Stimulated activated effector memory CD8-positive, alpha-beta T cell treated with anti-CD3 and anti-CD28 coated beads, Interleukin-12 subunit alpha, Interleukin-12 subunit beta, amount 100 ng/mL, for 72 hours (primary cell): ENCODE measurements around the gene FSD2.
A peak's percentile ranks its signal among the peaks of the same experiment; 100 is the strongest.
"Not testable (repeated sequence)": the region's sequence is repeated elsewhere in the genome, so short reads cannot be mapped to it uniquely, and the experiment has no call there.

Experiments
- ATAC-seq: fragments of 150-1000 bp; cut with Tn5 transposase; 2 replicates; pipeline ENCODE4 v1.10.0; 2021
- DNase-seq, 2 donors: peaks; one replicate each; pipeline ENCODE4 v3.0.0; 2021 to 2022; ENCODE audit warnings: low spot score in 2 of 2
- H3K27ac Mint-ChIP-seq: one replicate; pipeline ENCODE4 v1.8.0; 2022; ENCODE audit warnings: mild to moderate bottlenecking, mixed read lengths
- H3K36me3 Mint-ChIP-seq: one replicate; pipeline ENCODE4 v1.8.0; 2022; ENCODE audit warnings: mild to moderate bottlenecking, mixed read lengths
- H3K4me1 Mint-ChIP-seq: one replicate; pipeline ENCODE4 v1.8.0; 2022; ENCODE audit warnings: mixed read lengths
- H3K4me3 Mint-ChIP-seq: one replicate; pipeline ENCODE4 v1.8.0; 2022; ENCODE audit warnings: mild to moderate bottlenecking, mixed read lengths
- H3K9me3 Mint-ChIP-seq: one replicate; pipeline ENCODE4 v1.8.0; 2022; ENCODE audit warnings: mixed read lengths

FSD2 gene

DNA sequence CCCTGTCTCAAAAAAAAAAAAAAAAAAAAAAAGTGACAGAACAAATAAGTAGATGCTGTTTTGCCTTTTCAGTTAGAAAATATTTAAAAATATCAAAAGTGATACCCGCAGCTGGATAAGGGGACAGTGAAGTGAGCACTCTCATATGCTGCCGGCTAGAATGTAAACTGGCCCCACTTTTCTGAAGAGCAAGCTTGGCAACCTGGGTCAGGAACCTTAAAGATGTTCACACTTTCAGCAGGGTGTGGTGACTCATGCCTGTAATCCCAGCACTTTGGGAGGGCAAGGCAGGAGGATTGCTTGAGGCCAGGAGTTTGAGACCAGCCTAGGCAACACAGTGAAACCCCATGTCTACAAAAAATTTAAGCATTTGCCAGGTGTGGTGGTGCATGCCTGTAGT lies 17.4 kb downstream of the FSD2 start:
- no peaks in the 10 kb centered on the region for H3K36me3 Mint-ChIP-seq
- no peak overlapping the region for H3K4me3 Mint-ChIP-seq
- no peak for DNase-seq
- H3K9me3 Mint-ChIP-seq = no peaks in the 10 kb centered on the region
- ATAC-seq = no peak
- no peaks in the 10 kb centered on the region for H3K4me1 Mint-ChIP-seq
- H3K27ac Mint-ChIP-seq = no peak overlapping the region

DNA sequence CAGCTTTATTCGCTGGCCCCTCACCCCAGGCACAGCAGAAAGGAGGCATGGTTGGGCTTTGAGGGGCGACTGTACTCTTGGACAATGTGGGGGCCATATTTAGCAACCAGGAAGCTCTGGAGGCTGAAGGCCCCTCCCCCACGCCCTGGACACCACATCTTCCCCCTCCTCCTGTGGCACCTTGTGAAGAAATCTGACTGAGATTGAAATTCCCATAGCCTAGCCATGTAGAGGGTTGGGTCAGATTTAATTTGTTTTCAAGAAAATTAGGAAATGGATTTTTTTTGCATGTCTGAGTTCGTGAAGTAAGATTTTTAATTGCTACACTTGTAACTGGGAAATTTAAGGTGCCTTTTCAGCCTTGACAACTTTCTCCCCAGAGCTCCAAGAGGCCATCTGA lies 24.5 kb downstream of the FSD2 start:
- DNase-seq = no peak
- Mint-ChIP-seq H3K9me3 (no peaks in the 10 kb centered on the region), H3K4me3 (no peak overlapping the region), H3K36me3 (no peaks in the 10 kb centered on the region), H3K27ac (no peak overlapping the region), H3K4me1 (no peaks in the 10 kb centered on the region)
- ATAC-seq = no peak

DNA sequence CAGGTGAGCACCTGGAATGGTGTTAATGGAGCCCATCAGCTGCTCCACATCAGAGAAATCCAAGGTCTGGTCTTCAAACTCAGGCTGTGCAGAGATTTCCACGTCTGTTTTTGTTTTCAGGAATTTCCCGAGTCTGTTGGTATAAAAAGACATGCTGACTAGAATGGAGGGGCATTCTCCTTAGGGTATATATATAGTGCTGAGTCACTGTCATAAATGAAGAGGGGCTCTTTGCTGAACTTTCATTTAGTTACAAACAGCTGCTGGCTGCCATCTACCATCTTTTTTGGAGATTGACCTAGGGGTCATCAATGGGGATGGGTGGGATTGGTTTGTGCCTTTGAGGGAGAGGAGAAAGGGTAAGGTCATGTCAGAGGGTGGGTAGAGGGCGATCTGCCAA lies 27.1 kb downstream of the FSD2 start:
- no peak overlapping the region for H3K4me3 Mint-ChIP-seq
- no peaks in the 10 kb centered on the region for H3K4me1 Mint-ChIP-seq
- H3K36me3 Mint-ChIP-seq = no peaks in the 10 kb centered on the region
- ATAC-seq (no peak), DNase-seq (no peak)
- H3K9me3 Mint-ChIP-seq = no peaks in the 10 kb centered on the region
- H3K27ac Mint-ChIP-seq = no peak overlapping the region

DNA sequence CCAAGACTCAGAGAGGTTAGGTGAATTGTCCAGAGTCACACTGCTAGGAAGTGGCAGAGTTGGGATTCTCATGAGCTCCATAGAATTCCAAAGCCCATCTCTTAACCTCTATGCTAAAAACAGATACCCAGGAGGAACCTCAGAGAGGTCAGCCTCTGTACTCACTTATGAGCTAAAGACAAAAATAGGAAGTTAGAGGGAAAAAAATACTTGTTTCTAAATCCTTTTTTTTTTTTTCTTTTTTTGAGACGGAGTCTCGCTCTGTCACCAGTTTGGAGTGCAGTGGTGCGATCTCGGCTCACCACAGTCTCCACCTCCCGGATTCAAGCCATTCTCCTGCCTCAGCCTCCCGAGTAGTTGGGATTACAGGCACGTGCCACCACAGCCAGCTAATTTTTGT lies 31.4 kb downstream of the FSD2 start:
- no peak for DNase-seq
- Mint-ChIP-seq H3K4me1 (no peaks in the 10 kb centered on the region), H3K27ac (no peak overlapping the region), H3K36me3 (no peaks in the 10 kb centered on the region), H3K4me3 (no peak overlapping the region), H3K9me3 (no peaks in the 10 kb centered on the region)
- ATAC-seq = no peak

DNA sequence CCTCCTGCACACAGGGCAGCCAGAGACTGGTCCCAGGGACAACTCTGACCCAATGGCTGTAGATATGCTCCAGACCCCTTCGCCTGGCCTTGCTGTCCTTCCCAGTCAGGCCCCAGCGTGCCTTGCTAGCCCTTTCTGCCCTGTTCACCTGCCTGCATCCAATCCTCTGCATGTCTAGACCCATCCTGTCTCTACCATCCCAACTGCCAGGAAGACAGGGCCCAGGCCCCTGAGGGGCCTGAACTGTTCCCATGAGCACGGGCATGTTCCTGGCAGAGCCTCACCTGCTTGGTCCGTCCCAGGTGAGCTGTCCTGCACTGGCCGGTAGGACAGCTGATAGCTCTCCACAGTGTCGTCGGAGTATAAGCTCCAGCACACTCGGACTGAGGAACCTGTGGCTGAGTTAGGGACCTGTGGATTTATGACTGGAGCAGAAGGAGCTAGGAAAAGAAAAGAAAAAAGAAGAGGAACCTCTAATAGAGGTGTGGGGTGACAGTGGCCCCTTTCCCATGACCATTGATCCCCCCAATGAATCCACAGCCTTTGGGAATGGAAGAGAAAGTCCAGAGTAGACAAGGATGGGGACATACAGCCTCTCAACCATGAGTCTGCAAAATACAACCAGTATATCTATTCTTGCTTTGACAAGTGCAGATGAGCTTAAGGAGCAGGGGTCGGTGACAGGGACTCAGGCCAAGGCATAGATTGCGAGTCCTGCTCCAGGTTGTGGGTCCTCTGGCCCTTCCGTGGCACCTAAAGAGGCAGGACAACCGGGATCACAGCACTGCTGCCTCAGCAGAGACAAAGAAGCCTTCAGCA lies 33.9 kb downstream of the FSD2 start:
- ATAC-seq = no peak
- Mint-ChIP-seq H3K4me3 (no peak overlapping the region), H3K27ac (no peak overlapping the region), H3K36me3 (no peaks in the 10 kb centered on the region), H3K9me3 (no peaks in the 10 kb centered on the region), H3K4me1 (no peaks in the 10 kb centered on the region)
- no peak for DNase-seq

DNA sequence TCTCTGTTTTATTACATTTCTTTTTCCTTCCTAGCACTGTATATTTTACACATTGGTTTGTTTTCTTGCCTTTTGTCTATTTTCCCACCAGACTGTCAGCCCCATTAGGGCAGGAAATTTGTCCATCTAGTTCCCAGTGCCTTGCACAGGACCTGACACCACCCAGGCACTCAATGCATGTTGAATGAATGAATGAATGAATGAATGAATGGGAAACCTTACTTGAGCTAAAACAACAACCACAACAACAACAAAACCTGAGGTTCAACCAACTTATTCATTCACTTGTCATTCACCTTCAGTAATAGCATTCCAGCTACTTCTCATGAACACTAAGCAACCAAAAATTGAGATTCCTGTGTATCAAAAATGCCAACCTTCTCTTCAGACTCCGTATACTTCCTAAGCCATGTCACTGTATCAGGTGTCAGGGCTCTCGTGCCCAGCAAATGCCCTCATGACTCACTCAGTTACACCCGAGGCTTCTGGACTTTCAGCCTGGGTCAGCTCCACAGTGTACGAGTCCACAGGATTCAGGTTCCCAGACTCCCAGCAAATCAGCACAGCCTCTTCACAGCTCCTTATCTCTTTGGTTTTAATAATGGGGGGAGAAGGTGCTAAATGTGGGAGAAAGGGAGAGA lies 37.3 kb downstream of the FSD2 start:
- Mint-ChIP-seq H3K4me3 (no peak overlapping the region), H3K36me3 (peaks cover 5% of the 10 kb centered on the region), H3K27ac (peak overlapping the region; percentile 36), H3K9me3 (no peaks in the 10 kb centered on the region), H3K4me1 (peaks cover 5% of the 10 kb centered on the region)
- no peak for DNase-seq
- no peak for ATAC-seq

DNA sequence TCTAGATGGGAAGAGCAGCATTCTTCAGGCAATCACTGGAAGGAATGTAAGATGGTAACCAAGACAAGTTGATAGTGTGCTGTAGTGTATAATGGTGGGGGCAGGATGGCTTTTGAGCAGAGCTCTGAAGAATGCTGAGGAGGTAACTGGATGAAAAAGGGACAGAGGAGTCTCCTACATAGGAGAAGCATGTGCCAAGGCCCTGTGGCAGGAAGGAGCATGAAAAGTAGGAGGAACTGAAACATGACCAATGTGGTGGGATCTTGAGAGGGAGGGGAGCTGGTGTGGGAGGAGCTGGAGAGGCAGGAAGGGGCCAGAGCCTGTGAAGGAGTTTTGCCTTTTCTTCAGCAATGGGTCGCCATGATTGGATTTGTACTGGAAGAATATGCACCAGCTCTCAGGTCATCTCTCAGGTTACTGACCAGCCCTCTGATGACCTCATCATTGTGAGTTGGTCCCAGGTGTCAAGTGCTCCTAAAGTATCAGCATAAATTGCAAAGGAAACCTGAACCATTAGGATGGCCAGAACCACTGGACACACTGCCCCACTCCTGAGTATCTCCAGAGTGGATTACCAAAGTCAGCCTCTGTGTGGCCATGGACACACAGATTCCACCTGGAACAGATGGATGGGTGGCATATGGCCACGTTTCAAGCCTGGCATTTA lies 38.6 kb downstream of the FSD2 start:
- no peak for DNase-seq
- ATAC-seq = no peak
- H3K4me3 Mint-ChIP-seq = no peak overlapping the region
- H3K36me3 Mint-ChIP-seq = peaks cover 7% of the 10 kb centered on the region
- H3K27ac Mint-ChIP-seq = no peak overlapping the region
- peaks cover 8% of the 10 kb centered on the region for H3K4me1 Mint-ChIP-seq
- no peaks in the 10 kb centered on the region for H3K9me3 Mint-ChIP-seq

DNA sequence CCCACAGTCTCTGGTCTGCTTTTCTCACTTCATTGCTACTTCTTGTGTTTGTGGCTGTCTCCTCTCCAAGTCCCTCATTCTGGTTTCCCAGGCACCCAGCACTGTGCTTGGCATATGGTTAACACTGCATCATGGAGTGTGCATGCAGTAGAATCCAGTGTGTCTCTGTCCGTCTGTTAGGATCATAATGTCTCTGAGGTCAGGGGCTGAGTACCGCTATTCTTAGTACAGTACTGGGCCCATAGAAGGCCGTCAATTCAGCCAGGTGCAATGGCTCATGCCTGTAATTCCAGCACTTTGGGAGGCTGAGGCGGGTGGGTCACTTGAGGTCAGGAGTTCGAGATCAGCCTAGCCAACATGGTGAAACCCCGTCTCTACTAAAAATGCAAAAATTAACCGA lies 39.7 kb downstream of the FSD2 start:
- DNase-seq, H3K27ac Mint-ChIP-seq, H3K4me1 Mint-ChIP-seq: not testable (repeated sequence)

DNA sequence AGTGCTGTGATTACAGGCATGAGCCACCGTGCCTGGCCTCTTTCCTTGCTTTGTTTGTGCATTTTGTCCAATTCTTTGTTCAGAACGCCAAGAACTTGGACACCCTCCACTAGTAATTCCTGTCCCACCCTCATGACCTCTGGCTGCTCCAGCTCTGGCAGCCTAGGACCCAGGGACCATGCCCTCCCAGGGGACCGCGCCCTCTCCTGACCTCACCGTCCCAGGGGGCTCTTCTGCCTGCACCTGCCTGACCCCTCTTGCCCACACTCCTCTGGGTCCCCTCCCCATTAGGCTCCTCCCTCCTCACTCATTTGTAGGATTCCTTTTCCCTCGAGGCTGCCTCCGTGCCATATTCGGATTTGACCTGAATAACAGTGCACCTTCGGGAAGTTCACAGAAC lies 41.1 kb downstream of the FSD2 start:
- Mint-ChIP-seq H3K27ac (no peak overlapping the region), H3K9me3 (no peaks in the 10 kb centered on the region), H3K4me3 (no peak overlapping the region), H3K4me1 (peaks cover 15% of the 10 kb centered on the region), H3K36me3 (peaks cover 14% of the 10 kb centered on the region)
- DNase-seq = no peak
- ATAC-seq = no peak

More for the DNA sequence above, 39.7 kb downstream of the FSD2 start:
- H3K36me3 Mint-ChIP-seq, H3K9me3 Mint-ChIP-seq, H3K4me3 Mint-ChIP-seq, ATAC-seq: not testable (repeated sequence)

DNA sequence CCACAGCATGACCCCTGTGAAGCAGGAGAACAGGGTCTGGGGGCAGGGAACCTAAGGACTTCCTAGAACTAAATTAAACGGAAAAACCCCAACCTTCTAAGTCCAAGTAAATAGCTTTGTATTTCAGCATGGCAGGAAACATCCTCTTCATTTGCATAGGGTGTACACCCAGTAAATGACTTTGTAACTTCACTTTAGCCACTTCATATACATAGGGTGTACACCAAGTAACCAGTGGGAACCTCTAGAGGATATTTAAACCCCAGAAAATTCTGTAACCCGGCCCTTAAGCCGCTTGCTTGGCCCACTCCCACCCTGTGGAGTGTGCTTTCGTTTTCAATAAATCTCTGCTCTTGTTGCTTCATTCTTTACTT lies 41.8 kb downstream of the FSD2 start:
- H3K36me3 Mint-ChIP-seq = peaks cover 14% of the 10 kb centered on the region
- peaks cover 15% of the 10 kb centered on the region for H3K4me1 Mint-ChIP-seq
- peak overlapping the region; percentile 1 for H3K27ac Mint-ChIP-seq

DNA sequence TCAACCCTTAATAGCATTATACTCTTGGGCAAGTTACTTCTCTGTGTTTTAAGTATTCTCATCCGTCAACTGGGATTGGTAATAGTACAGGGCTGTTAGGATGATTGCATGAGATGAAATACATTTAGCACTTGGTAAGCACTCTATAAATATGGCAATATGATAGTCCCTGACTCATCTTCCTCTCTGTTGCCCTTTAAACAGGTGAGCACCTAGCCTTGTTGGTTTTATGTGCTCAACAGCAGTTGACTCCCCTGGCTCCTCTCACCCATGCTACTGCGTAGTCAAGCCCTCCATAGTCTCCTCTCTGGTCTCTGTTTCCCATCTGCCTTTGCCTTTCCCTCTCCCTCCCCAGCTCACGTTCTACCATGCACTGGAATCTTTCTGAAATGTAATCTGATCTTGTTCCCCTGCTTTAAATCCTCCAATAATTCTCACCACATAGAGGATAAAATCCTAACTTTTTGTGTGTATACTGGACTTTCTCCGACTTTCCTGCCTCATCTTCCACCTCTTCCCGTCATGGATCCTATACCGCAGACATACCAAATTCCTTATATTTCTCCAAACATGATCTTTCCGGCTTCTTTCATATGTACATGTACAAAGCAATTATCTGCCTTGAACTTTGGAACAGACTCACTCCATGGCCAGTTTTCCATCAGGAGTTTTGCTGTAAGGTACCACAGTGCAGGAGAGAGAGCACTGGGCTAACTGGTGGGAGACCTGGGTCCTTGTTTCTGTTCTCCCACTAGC lies 42.3 kb downstream of the FSD2 start:
- ATAC-seq (no peak), DNase-seq (no peak)
- Mint-ChIP-seq H3K9me3 (no peaks in the 10 kb centered on the region), H3K4me3 (no peak overlapping the region), H3K27ac (peak overlapping the region; percentile 1), H3K4me1 (peaks cover 15% of the 10 kb centered on the region), H3K36me3 (peaks cover 19% of the 10 kb centered on the region)

More for the DNA sequence above, 41.8 kb downstream of the FSD2 start:
- no peak for DNase-seq
- ATAC-seq = no peak
- no peak overlapping the region for H3K4me3 Mint-ChIP-seq
- H3K9me3 Mint-ChIP-seq = no peaks in the 10 kb centered on the region

DNA sequence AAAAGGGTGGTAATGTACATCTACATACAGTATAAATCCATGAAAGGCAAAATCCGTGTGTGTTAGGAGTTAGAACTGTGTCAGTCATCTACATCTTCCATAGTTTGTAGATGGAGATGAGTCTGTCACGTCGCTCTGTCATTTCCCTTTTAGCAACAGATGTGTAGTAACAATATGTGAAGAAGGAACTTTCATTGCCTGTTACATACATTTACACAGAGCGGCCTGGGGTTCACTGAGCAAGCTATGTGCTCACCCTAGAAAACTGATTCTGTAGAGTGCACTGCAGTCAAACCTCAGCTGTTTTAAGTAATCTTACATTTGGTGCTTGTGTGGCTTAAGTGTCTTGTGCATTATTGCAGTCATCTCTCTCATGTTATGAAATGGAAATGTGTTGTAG lies 54.6 kb downstream of the FSD2 start:
- peaks cover 47% of the 10 kb centered on the region for H3K4me1 Mint-ChIP-seq
- peak overlapping the region; percentile 91 for H3K4me3 Mint-ChIP-seq
- peaks cover 65% of the 10 kb centered on the region for H3K36me3 Mint-ChIP-seq
- no peaks in the 10 kb centered on the region for H3K9me3 Mint-ChIP-seq
- no peak for DNase-seq
- H3K27ac Mint-ChIP-seq = peak overlapping the region; percentile 95
- ATAC-seq = no peak

DNA sequence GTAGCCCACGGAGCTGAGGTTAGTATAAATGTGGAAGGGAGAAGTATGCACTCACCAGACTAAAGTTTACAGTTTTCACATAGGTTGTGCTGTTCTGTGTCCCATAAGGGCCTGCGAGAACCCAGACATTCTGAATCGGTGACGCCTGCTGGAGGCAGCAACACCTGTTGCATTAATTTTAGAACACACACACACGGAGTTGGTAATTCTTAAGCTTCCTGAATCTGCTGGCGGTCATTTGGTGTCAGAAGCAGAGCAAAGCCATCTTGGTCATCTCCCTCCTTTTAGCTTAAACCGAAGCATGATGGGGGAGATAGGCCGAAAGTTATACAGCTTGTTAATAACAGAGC lies 55.1 kb downstream of the FSD2 start:
- ATAC-seq = peak; percentile 52
- DNase-seq = no peak
- Mint-ChIP-seq H3K4me1 (peaks cover 47% of the 10 kb centered on the region), H3K9me3 (no peaks in the 10 kb centered on the region), H3K36me3 (peaks cover 60% of the 10 kb centered on the region), H3K4me3 (peak overlapping the region; percentile 91), H3K27ac (peak overlapping the region; percentile 95)

DNA sequence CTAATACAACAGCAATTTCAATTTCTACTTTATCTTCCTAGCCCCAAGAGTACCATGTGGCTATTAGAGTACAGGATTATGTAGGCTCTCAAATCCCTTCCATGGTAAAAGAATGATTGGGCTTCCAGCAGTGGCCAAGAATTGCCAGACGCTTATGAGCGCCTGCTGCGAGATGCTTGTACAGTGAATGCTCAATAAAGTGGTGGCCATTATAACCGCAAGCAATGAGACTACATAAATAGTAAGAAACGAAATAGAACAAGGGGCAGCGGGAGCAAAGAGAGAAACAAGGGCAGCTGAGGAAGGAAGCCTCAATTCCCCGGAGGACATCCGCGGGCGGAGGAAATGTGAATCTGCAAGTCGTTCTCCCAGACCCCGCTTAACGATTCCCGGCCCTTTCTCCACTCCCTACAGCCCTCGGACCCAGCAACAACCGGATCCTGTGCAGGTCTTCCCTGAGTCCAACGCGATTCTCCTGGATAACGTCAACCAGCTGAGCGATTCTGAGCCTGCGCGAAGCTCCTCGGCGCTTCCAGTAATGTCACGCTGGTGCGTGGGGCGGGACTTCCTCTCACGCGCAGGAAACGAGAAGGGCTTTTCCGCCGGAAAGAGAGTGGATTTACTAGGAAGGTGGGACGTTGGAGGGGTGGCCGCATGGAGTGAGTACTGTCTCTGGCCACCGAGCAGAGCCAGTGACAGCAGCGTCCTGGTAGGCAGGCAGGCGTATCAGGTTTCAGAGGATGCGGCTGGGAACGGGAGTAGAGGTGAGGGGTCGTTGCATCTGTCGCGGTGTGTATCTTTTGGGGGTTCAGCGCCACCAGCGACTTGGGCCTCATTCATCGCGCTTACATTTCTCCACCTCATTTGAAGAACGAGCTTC lies 55.7 kb downstream of the FSD2 start:
- H3K27ac Mint-ChIP-seq = peak overlapping the region; percentile 95
- peak overlapping the region; percentile 91 for H3K4me3 Mint-ChIP-seq
- H3K36me3 Mint-ChIP-seq = peaks cover 54% of the 10 kb centered on the region
- H3K4me1 Mint-ChIP-seq = peaks cover 47% of the 10 kb centered on the region
- H3K9me3 Mint-ChIP-seq = no peaks in the 10 kb centered on the region
- ATAC-seq (peak; percentile 96), DNase-seq (peak; percentile 67 to 91)
